Stimulated activated naive CD8-positive, alpha-beta T cell treated with anti-CD3 and anti-CD28 coated beads, Interleukin-15, Interleukin-2, amounts not matched to agents 100 ng/mL and 50 ng/mL, for 24 hours (primary cell): ENCODE results near the gene TMSB4Y.
A peak's percentile ranks its signal among the peaks of the same experiment; 100 is the strongest.

Experiments used
- H3K27ac Mint-ChIP-seq: one replicate; pipeline ENCODE4 v1.8.0; 2021; ENCODE audit warnings: mild to moderate bottlenecking, mixed read lengths
- H3K27me3 Mint-ChIP-seq: one replicate; pipeline ENCODE4 v1.8.0; 2021; ENCODE audit warnings: mixed read lengths
- H3K36me3 Mint-ChIP-seq: one replicate; pipeline ENCODE4 v1.8.0; 2021; ENCODE audit warnings: low read depth, mixed read lengths
- H3K4me1 Mint-ChIP-seq: one replicate; pipeline ENCODE4 v1.8.0; 2021; ENCODE audit warnings: low read depth, mixed read lengths
- H3K4me3 Mint-ChIP-seq: one replicate; pipeline ENCODE4 v1.8.0; 2021; ENCODE audit warnings: mild to moderate bottlenecking, mixed read lengths
- H3K9me3 Mint-ChIP-seq: one replicate; pipeline ENCODE4 v1.8.0; 2021; ENCODE audit warnings: mixed read lengths

Gene TMSB4Y

DNA sequence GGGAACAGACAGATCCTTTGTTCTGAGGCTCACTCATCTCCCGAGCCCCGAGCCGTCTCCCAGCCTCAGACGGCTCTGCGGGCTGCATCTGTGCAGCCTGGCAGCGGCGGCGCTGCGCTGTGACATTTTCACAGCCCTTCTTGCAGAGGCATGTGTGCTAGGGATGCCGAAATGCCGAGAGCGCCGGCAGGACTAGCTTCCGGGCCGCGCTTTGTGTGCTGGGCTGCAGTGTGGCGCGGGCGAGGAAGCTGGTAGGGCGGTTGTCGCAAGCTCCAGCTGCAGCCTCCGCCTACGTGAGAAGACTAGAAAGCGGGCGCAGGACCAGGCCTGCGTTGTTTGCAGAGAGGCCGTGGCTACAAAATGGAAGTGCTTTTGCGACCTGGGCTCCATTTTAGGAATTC lies at the start of gene TMSB4Y:
Gene TMSB4Y, plus strand, starts transcription at position 332 of the 401 bp plus-strand sequence.
- peaks cover 18% of the 10 kb centered on the region for H3K4me1 Mint-ChIP-seq
- peak within 1 kb of the TSS; percentile 95 for H3K27ac Mint-ChIP-seq

DNA sequence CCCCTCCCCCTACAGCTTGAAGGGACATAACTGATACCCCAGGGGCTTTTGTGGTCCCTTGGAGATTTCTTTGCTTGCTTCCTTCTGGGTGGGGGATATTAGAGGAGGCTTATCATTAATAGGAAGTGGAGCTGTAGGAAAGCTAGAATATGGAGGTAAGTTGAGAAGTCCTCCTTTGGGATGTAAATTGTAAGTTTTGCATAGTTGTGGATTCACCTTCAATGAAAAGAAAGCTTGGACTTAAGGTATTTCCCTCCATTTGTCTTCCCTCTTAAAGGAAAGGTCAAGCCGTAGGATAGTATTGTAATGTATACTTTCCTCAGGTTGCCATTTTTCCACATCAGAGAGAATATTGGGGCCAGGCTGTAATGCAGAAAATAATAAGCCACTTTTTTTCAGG lies 39.5 kb upstream of the TMSB4Y start:
- Mint-ChIP-seq H3K9me3 (no peaks in the 10 kb centered on the region), H3K27me3 (no peaks in the 10 kb centered on the region)

More for the DNA sequence above, at the start of gene TMSB4Y:
- H3K9me3 Mint-ChIP-seq, result no peaks in the 10 kb centered on the region
- no peaks in the 10 kb centered on the region for H3K27me3 Mint-ChIP-seq
- H3K36me3 Mint-ChIP-seq, result no peaks in the 10 kb centered on the region
- H3K4me3 Mint-ChIP-seq, result peak within 1 kb of the TSS; percentile 91

DNA sequence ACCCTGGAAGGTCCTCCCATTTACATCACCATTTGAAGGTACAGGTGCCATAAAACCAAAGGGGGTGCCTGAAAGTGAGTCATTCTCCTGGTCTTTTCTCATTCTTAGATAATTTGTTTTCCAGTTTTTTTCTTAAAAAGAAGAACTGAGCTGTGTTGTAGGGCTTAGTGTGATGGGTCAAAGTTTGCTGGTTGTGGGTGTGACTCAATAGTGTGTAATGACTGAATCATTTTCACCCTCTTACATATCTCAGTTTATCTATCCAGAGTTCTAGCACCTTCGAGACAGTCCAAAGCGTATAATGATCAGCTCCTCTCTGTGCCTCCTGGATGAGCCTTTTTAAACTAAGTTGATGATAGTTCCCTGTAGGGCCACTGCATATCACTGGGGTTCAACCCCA lies 32.6 kb upstream of the TMSB4Y start:
- H3K27me3 Mint-ChIP-seq, result no peaks in the 10 kb centered on the region
- H3K27ac Mint-ChIP-seq, result no peak overlapping the region
- no peak overlapping the region for H3K4me3 Mint-ChIP-seq
- no peaks in the 10 kb centered on the region for H3K36me3 Mint-ChIP-seq
- H3K4me1 Mint-ChIP-seq, result no peaks in the 10 kb centered on the region
- no peaks in the 10 kb centered on the region for H3K9me3 Mint-ChIP-seq

More for the DNA sequence above, 39.5 kb upstream of the TMSB4Y start:
- Mint-ChIP-seq H3K4me1 (no peaks in the 10 kb centered on the region), H3K27ac (no peak overlapping the region), H3K36me3 (no peaks in the 10 kb centered on the region), H3K4me3 (no peak overlapping the region)

DNA sequence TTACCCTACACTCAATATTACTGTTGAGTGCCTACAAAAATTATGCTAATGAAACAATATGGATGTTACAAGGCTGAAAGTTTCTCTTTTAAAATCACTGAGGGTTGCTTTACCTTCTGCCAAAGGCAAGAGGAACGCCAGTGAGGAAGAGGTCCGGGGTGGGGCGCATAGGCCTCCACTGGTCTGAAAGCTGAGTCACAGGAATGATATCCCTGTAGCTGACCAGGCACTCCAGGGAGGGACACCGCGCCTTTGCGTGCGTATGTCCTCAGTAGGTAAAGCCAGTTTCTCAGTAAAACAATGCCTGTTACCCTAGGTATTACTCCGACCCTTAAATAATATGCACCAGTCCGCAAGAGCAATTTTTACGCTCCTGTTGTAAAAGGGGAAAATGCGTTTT lies 1.4 kb upstream of the TMSB4Y start:
- no peaks in the 10 kb centered on the region for H3K9me3 Mint-ChIP-seq
- H3K27ac Mint-ChIP-seq, result no peak overlapping the region
- no peaks in the 10 kb centered on the region for H3K36me3 Mint-ChIP-seq
- no peaks in the 10 kb centered on the region for H3K27me3 Mint-ChIP-seq
- no peak overlapping the region for H3K4me3 Mint-ChIP-seq
- H3K4me1 Mint-ChIP-seq, result peaks cover 14% of the 10 kb centered on the region

DNA sequence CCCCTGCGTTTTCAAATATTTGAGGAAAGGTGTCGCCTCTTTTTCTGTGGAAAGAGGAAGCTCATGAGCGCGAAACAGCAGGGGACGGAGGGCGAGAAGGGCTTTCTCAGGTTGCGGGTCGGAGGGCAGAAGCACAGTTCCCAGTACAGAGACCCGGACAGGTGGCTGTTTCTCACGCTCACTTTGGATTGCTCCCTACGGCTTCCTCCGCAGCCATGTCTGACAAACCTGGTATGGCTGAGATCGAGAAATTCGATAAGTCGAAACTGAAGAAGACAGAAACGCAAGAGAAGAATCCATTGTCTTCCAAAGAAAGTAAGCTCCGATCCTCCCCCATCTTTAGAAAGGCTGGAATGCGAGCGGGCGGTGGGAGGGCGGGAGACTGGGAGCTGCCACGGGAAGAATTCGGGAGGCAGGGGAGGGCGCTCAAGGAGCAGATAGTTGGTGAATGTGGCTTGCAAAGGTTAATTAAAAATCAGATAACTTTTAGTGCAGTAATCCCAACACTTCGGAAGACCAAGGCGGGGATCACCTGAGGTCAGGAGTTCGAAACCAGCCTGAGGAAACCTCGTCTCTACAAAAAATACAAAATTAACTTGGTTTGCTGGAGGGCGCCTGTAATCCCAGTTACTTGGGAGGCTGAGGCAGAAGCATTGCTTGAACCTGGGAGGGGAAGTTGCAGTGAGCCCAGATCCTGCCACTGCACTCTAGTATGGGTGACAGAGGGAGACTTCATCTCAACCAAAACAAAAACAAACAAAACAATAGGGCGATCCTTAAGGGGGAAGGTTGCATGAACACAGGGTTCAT lies 627 bp downstream of the TMSB4Y start:
- Mint-ChIP-seq H3K4me1 (peaks cover 18% of the 10 kb centered on the region), H3K4me3 (peak overlapping the region; percentile 91), H3K27ac (peak overlapping the region; percentile 95), H3K9me3 (no peaks in the 10 kb centered on the region), H3K27me3 (no peaks in the 10 kb centered on the region), H3K36me3 (no peaks in the 10 kb centered on the region)

DNA sequence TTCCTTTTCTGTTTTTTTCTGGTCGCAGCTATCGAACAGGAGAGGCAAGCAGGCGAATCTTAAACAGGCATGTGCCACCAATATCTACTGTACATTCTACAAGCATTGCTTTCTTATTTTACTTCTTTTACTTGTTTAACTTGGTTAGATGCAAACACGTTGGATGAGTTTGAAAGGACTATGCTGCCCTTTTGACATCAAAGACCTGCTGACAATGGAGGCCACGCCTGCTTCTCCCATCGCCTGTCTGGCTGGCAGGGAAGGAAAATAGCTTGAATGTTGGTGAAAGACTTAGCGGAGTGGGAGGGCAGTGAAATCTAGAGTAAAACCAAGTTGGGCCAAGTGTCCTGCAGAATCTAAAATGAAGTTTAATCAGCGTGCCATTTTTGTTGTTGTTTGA lies 1.5 kb downstream of the TMSB4Y start:
- no peaks in the 10 kb centered on the region for H3K36me3 Mint-ChIP-seq
- H3K27me3 Mint-ChIP-seq, result no peaks in the 10 kb centered on the region
- H3K4me1 Mint-ChIP-seq, result peaks cover 18% of the 10 kb centered on the region
- H3K27ac Mint-ChIP-seq, result peak overlapping the region; percentile 77
- H3K4me3 Mint-ChIP-seq, result peak overlapping the region; percentile 91
- no peaks in the 10 kb centered on the region for H3K9me3 Mint-ChIP-seq

DNA sequence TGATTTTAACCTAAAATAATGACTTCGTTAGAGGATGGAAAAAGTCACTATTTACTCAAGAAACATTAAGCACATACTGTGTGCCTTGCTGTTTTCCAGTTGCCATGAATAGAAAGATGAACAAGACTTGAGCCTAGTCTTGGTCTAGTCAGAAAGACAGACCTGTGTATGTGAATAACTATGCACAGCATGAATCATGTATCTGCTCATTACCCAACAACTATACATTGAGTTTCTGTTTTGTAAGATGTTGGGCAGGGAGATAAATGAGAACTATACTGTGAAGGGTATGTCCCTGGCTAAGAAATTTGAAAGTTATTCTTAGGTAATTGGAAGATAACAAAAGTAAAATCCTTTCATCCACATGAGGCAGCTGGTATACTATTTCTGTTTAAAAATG lies 4.3 kb downstream of the TMSB4Y start:
- Mint-ChIP-seq H3K36me3 (peaks cover 6% of the 10 kb centered on the region), H3K4me1 (peaks cover 15% of the 10 kb centered on the region), H3K27me3 (no peaks in the 10 kb centered on the region), H3K27ac (no peak overlapping the region), H3K9me3 (no peaks in the 10 kb centered on the region), H3K4me3 (no peak overlapping the region)

DNA sequence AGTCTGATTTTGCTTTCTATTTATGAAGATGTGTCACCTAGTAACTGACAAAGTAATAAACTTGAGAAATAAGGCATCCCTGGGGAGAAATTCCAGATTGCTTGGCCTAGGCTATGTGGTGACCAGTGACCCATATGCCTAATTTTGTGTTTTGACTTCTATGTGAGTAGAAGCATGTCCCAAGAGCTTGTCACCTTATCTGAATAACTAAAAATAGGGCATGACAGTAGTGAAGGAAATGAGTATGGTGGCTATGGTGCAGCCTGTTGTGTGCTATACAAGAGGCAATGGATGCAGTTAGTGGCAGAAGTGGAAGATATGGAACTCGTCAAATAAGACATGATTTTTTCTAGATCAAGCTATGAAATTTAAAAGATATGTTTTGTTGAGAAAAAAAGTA lies 15.3 kb downstream of the TMSB4Y start:
- H3K27ac Mint-ChIP-seq, result no peak overlapping the region
- H3K9me3 Mint-ChIP-seq, result no peaks in the 10 kb centered on the region
- no peak overlapping the region for H3K4me3 Mint-ChIP-seq
- no peaks in the 10 kb centered on the region for H3K27me3 Mint-ChIP-seq
- H3K4me1 Mint-ChIP-seq, result no peaks in the 10 kb centered on the region
- no peaks in the 10 kb centered on the region for H3K36me3 Mint-ChIP-seq

DNA sequence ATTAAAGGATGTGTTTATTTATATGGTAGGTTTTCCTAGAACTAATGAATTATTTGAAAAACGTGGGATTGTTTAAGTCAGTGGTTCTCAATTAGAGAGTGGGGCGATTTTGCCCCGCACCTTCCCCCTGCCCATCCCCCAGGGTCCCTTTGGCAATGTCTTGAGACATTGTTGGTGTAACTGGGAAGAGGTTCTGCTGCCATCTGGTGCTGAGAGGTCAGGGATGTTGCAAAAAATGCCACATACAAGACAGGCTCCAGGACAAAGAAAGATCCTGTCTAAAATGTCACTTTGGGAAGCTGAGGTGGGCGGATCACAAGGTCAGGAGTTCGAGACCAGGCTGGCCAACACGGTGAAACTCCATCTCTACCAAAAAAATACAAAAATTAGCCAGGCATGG lies 25.8 kb downstream of the TMSB4Y start:
- no peak overlapping the region for H3K27ac Mint-ChIP-seq
- peaks cover 3% of the 10 kb centered on the region for H3K9me3 Mint-ChIP-seq
- H3K36me3 Mint-ChIP-seq, result no peaks in the 10 kb centered on the region
- H3K4me3 Mint-ChIP-seq, result no peak overlapping the region
- no peaks in the 10 kb centered on the region for H3K27me3 Mint-ChIP-seq
- H3K4me1 Mint-ChIP-seq, result no peaks in the 10 kb centered on the region

DNA sequence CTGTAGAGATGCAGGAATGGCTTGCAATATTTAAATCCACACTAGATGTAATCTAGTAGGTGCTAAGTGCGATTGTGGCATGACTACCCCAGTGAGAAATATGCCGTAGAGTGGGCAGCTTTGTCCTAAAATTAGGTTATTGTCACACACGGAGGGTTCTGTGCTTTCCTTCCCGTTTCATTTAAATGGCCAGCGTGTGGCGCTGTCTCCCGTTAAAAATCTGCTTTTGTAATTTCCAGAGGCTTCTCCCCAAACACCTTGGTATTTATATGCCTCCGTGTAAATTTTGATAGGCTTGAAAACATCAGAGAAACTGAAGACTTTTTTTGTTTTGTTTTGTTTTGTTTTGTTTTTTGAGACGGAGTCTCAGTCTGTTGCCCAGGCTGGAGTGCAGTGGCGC lies 34.9 kb downstream of the TMSB4Y start:
- no peaks in the 10 kb centered on the region for H3K36me3 Mint-ChIP-seq

DNA sequence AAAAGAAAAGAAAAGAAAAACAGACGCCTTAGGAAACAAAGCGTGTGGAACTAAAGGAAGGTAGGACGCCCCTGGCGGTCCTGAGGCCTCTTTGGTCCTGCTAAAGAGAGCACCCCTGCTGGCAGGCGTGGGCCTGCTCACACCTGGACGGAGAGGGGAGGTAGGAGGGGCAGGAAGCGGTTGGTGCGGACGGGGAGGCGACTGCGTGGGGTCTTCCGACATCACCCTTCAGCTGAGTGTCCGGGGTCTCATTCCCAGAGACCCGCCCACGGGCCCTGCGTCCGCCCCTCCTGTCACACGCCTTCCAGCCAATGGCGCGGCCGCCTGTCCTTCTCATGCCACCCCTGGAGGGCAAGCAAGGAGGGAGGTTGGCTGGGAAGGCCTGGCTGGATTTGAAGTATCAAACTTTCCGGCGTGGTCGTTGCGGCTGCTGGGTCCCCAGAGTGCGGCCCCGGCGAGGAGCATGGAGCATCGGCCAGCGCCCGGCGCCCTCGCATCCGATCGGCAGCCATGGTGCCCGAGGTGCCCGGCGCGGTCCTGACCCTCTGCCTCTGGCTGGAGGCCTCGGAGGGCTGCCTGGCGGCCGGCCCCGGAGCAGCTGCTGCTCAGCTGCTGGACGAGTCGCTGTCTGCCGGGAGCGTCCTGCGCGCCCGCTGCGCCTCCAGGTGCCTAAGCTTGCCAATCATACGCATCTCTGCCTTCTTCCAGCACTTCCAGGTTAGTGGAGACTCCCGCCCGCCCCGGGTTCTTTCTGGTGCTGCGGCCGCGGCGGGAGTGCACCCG lies 47.8 kb downstream of the TMSB4Y start:
- peaks cover 12% of the 10 kb centered on the region for H3K4me1 Mint-ChIP-seq
- H3K27me3 Mint-ChIP-seq, result no peaks in the 10 kb centered on the region
- H3K36me3 Mint-ChIP-seq, result no peaks in the 10 kb centered on the region
- H3K27ac Mint-ChIP-seq, result no peak overlapping the region
- H3K4me3 Mint-ChIP-seq, result peak overlapping the region; percentile 80
- H3K9me3 Mint-ChIP-seq, result no peaks in the 10 kb centered on the region

More for the DNA sequence above, 34.9 kb downstream of the TMSB4Y start:
- H3K4me3 Mint-ChIP-seq, result no peak overlapping the region
- H3K4me1 Mint-ChIP-seq, result no peaks in the 10 kb centered on the region
- H3K27ac Mint-ChIP-seq, result no peak overlapping the region
- H3K27me3 Mint-ChIP-seq, result no peaks in the 10 kb centered on the region
- H3K9me3 Mint-ChIP-seq, result no peaks in the 10 kb centered on the region

DNA sequence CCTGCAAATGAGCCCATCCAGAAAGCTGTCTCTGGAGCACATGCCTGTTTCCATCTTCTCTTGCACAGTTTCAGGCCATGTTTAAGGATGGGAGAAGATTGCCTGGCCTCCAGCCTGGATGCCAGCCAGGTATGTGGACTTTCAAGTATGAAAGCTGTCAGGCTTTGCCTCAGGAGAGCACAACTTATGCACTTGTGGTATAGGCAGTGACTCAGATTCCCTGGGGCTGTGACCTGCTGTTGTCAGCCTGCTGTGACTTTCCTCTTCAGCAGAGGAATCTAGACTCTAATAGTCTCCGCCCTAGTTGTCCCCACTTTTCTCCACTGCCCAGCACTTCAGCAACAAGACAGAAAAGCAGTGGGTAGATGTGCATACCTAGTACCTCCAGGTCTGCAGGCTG lies 51.0 kb downstream of the TMSB4Y start:
- no peak overlapping the region for H3K4me3 Mint-ChIP-seq
- no peak overlapping the region for H3K27ac Mint-ChIP-seq
- H3K4me1 Mint-ChIP-seq, result peaks cover 12% of the 10 kb centered on the region
- H3K36me3 Mint-ChIP-seq, result no peaks in the 10 kb centered on the region
- no peaks in the 10 kb centered on the region for H3K9me3 Mint-ChIP-seq
- H3K27me3 Mint-ChIP-seq, result no peaks in the 10 kb centered on the region
